ENCODE results near the gene DNAH2.

The DNAH2 gene

GRCh38 chr17:7882068-7882467, 164.5 kb downstream of the DNAH2 start:
- no peak for DNase-seq

- no peak for DNase-seq
Observed at GRCh38 chr17:7882629-7883028, 165.1 kb downstream of the DNAH2 start.

Measured in NCI-H1930 (cell line).